K562 (cell line): Measurements from ENCODE around the gene NCOA1. TPM values are rescaled to one million over a fixed set of nuclear protein-coding genes. Genes with fewer than 3 reads are reported as not detected.
"Not testable (repeated sequence)": the region's sequence is repeated elsewhere in the genome, so short reads cannot be mapped to it uniquely, and the experiment has no call there.

Experiments used
- ATAC-seq: fragments of 200-7000 bp; cut with Tn5 transposase; 3 replicates; pipeline ENCODE4 v1.9.1; 2020; ENCODE audit warnings: moderate library complexity
- BruUV-seq: library from RNA; stranded (reverse); fragments of 400-500 nt; replicated peaks from 2 replicates; lab custom pipeline; 2021; lab: Mats Ljungman, UMichigan
- CTCF ChIA-PET: fragments of 300-600 bp; formaldehyde crosslinking; extraction: SDS; loops from one replicate; lab custom pipeline; 2021; ENCODE audit warnings: low intra/inter-chr PET ratio; lab: Yijun Ruan, JAX
- POLR2A ChIA-PET: fragments of 300-600, 350-650 bp; sonication (Branson Sonifier 250); formaldehyde crosslinking; extraction: SDS; loops from one replicate; lab custom pipeline; 2021; ENCODE audit warnings: antibody characterized with exemption, inconsistent platforms; lab: Yijun Ruan, JAX
- DNase-seq, 4 experiments: peaks; one replicate each; pipeline versions ENCODE4 v3.0.0 to v3.0.0-alpha.2; 2011 to 2018; ENCODE audit warnings: low spot score in 3 of 4, mixed read lengths in 3 of 4; ENCODE audit errors: extremely low read depth in 1 of 4
- FAIRE-seq: peaks from 2 replicates; lab custom pipeline; 2011; peaks lifted over from hg19 to GRCh38; lab: Jason Lieb, UNC
- H2AFZ ChIP-seq: 2 replicates; pipeline ENCODE4 v1.6.0; 2011; ENCODE audit warnings: low read depth, low read length, control low read depth, inconsistent platforms
- H3K27ac ChIP-seq: fragments of 200-600 bp; 3 replicates; pipeline ENCODE4 v1.8.0; 2011; ENCODE audit warnings: low read depth, mild to moderate bottlenecking, control low read depth, inconsistent platforms, low read length, moderate library complexity, mixed read lengths; ENCODE audit errors: extremely low read depth
- H3K27me3 ChIP-seq, 2 experiments: fragments of 300-600 bp in 1 of 2; 2 replicates in 1 of 2; 3 replicates in 1 of 2; pipeline versions ENCODE4 v1.6.0 to v1.8.0; 2011; ENCODE audit warnings: inconsistent platforms in 2 of 2, low read length in 2 of 2, mild to moderate bottlenecking in 1 of 2, mixed read lengths in 1 of 2, moderate library complexity in 1 of 2; ENCODE audit not compliant: control insufficient read depth in 2 of 2, insufficient read depth in 2 of 2
- H3K36me3 ChIP-seq: fragments of 300-600 bp; 3 replicates; pipeline ENCODE4 v1.8.0; 2011; ENCODE audit warnings: mild to moderate bottlenecking, low read length, inconsistent platforms; ENCODE audit not compliant: control insufficient read depth, insufficient read depth
- H3K4me1 ChIP-seq, 2 experiments: fragments of 200-600 bp in 1 of 2; replicated peaks in 1 of 2; 2 replicates in 1 of 2; 3 replicates in 1 of 2; pipeline versions ENCODE4 v1.5.1 to v1.8.0; 2011; ENCODE audit warnings: inconsistent platforms in 2 of 2, low read length in 2 of 2, mild to moderate bottlenecking in 1 of 2, mixed read lengths in 1 of 2, moderate library complexity in 1 of 2; ENCODE audit not compliant: control insufficient read depth in 2 of 2, insufficient read depth in 2 of 2
- H3K4me2 ChIP-seq: 2 replicates; pipeline ENCODE4 v1.6.1; 2011; ENCODE audit warnings: low read length, control low read depth, inconsistent platforms, mixed read lengths; ENCODE audit not compliant: insufficient read depth
- H3K4me3 ChIP-seq: fragments of 200-600 bp; sonication (generic), shearing (Covaris generic); 2 replicates; pipeline ENCODE4 v1.5.1; 2016; ENCODE audit warnings: control low read depth, inconsistent platforms
- H3K79me2 ChIP-seq: fragments of 200-600 bp; 3 replicates; pipeline ENCODE4 v1.8.0; 2011; ENCODE audit warnings: low read length, inconsistent platforms; ENCODE audit not compliant: control insufficient read depth, insufficient read depth
- H3K9ac ChIP-seq, 2 experiments: 2 replicates each; pipeline versions ENCODE4 v1.6.0 to v1.6.1; 2011; ENCODE audit warnings: low read depth in 2 of 2, low read length in 2 of 2, control low read depth in 1 of 2, inconsistent platforms in 1 of 2, mild to moderate bottlenecking in 1 of 2, mixed read lengths in 1 of 2; ENCODE audit not compliant: insufficient read depth in 1 of 2
- H3K9me1 ChIP-seq: one replicate; pipeline ENCODE4 v1.6.0; 2011; ENCODE audit warnings: inconsistent platforms, mild to moderate bottlenecking, low read length, moderate library complexity; ENCODE audit not compliant: control insufficient read depth, insufficient read depth
- H3K9me3 ChIP-seq: replicated peaks from 2 replicates; pipeline ENCODE4 v1.5.1; 2011; ENCODE audit warnings: low read depth, low read length, inconsistent platforms; ENCODE audit not compliant: control insufficient read depth, insufficient read depth
- H4K20me1 ChIP-seq: replicated peaks from 2 replicates; pipeline ENCODE4 v1.6.1; 2011; ENCODE audit warnings: low read length, inconsistent platforms, mixed read lengths; ENCODE audit not compliant: control insufficient read depth, insufficient read depth
- BMI1 ChIP-seq: fragments of 150-350 bp; IDR thresholded peaks from 2 replicates; pipeline ENCODE4 v1.6.1; 2014; ENCODE audit warnings: low read length
- CBX8 ChIP-seq: fragments of 200-600 bp; sonication (generic); IDR thresholded peaks from 2 replicates; pipeline ENCODE4 v1.6.1; 2012; ENCODE audit warnings: borderline replicate concordance, mixed run types, low read depth, mild to moderate bottlenecking, moderate library complexity, mixed read lengths, low read length, control low read depth, inconsistent platforms; ENCODE audit not compliant: poor library complexity, severe bottlenecking; ENCODE audit errors: extremely low read depth
- CHAMP1 ChIP-seq: fragments of 450-650 bp; IDR thresholded peaks from 2 replicates; pipeline ENCODE4 v1.6.1; 2016; ENCODE audit warnings: mild to moderate bottlenecking
- CREB5 ChIP-seq: fragments of 250-450 bp; sonication (Bioruptor Pico); IDR thresholded peaks from 2 replicates; pipeline ENCODE4 v1.5.0; 2020; ENCODE audit warnings: mild to moderate bottlenecking
- DNMT1 ChIP-seq: fragments of 450-650 bp; IDR thresholded peaks from 2 replicates; pipeline ENCODE4 v1.6.1; 2016; ENCODE audit warnings: antibody characterized with exemption, mild to moderate bottlenecking
- NR2C1 ChIP-seq, 2 experiments: fragments of 450-650 bp; IDR thresholded peaks; 2 replicates each; pipeline ENCODE4 v1.6.1; 2017; ENCODE audit warnings: mild to moderate bottlenecking in 2 of 2, antibody characterized with exemption in 1 of 2, inconsistent platforms in 1 of 2, missing compliant biosample characterization in 1 of 2, missing genetic modification characterization in 1 of 2
- WGBS: fragments of 100-300 bp; shearing (Covaris generic); methylation state at CpG from one replicate; pipeline ENCODE4 v1.1.6; 2016; ENCODE audit warnings: low coverage, mixed read lengths; ENCODE audit not compliant: insufficient coverage; ENCODE audit errors: missing lambda C conversion rate; 5-methylcytosine and 5-hydroxymethylcytosine counted together
- in situ Hi-C: fragments of 300-500 bp; cut with MboI; formaldehyde crosslinking; loops from 4 replicates; pipeline ENCODE4 v1.15.0; 2018; ENCODE audit warnings: inconsistent platforms, mixed read lengths
- intact Hi-C: fragments of 100-400 bp; cut with micrococcal nuclease; formaldehyde crosslinking; loops from 2 replicates; pipeline ENCODE4 v1.14.2; 2022
- polyA plus RNA-seq, 8 experiments: library from polyadenylated mRNA; depleted of rRNA in 4 of 8; stranded (reverse) in 5 of 8; unstranded in 3 of 8; fragments of >200 nt; fragmentation: Nextera tagmentation in 2 of 8; fragmentation: Illumina TruSeq in 1 of 8; extraction: Ambion mirVana in 2 of 8; extraction: Trizol in 1 of 8; gene quantifications; 2 replicates each; pipeline versions ENCODE4 v1.2.1 to v1.2.3, GENCODE V29; 2011 to 2014; ENCODE audit warnings: inconsistent platforms in 1 of 8, missing spikeins in 1 of 8
- total RNA-seq, 7 experiments: library from RNA; depleted of rRNA in 6 of 7; stranded (reverse); fragments of >200 nt in 6 of 7; fragmentation: Illumina TruSeq in 2 of 7; extraction: Trizol in 2 of 7; gene quantifications; 2 replicates each; pipeline versions ENCODE4 v1.2.1 to v1.2.3, GENCODE V29; 2011 to 2021; ENCODE audit warnings: low replicate concordance in 1 of 7

NCOA1 gene
- total and polyA plus RNA-seq, 9 of the 15 experiments (the other 6 are each of a cell fraction or from before 2014, with no cell fraction given) = 4.9 to 25.7 (median 17.0) TPM

DNA sequence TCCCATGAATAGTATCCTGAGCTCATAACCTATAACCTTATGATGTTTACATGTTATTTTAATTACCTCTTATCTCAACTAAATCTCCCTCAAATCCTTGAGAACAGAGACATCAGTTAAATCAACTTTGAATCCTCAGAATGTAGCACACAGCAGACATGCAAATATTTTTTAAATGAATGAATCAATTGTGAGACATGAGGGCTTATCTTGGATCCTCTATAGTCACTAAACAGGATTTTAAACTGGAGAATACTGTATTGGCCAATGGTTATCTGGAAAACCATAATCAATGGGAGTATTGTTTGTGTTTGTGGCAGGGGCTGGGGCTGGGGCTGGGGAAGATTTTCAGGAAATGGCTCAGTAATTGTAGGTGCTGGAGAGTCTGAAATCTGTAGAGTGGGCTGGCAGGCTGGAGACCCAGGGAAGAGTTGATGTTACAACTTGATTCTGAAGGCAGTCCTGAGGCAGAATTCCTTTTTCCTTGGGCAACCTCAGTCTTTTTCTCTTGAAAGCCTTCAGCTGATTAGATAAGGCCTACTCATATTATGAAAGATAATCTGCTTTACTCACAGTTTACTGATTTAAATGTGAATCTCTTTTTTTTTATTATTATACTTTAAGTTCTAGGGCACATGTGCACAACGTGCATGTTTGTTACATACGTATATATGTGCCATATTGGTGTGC is 106.3 kb downstream of the NCOA1 start:
- Histone ChIP-seq H3K4me1 (no peaks in the 10 kb centered on the region), H4K20me1 (no peaks in the 10 kb centered on the region), H3K9me1 (no peaks in the 10 kb centered on the region), H3K4me2 (no peak overlapping the region), H3K36me3 (no peaks in the 10 kb centered on the region; the same call in 2 of the 3 replicates), H3K27ac (no peak overlapping the region), H3K79me2 (no peaks in the 10 kb centered on the region), H3K4me3 (no peak overlapping the region), H3K27me3 (no peaks in the 10 kb centered on the region), H2AFZ (no peak overlapping the region), H3K9ac (no peak overlapping the region), H3K9me3 (no peaks in the 10 kb centered on the region)
- in situ Hi-C loops = no loop called here
- BruUV-seq = no TSS peak
- FAIRE-seq (no peak), DNase-seq (no peak), ATAC-seq (no peak)
- intact Hi-C loops = no loop called here
- ChIA-PET CTCF (no interaction called here), POLR2A (interaction anchor here (1.2 kb wide), 1 partner anchor 11 kb away, joined by 3 read pairs; no protein-coding TSS in a partner anchor)
- TF ChIP-seq CBX8 = no peak
- no peak for TF ChIP-seq CHAMP1
- no peak for TF ChIP-seq CREB5 (CRISPR knock-in tag)
- no peak for TF ChIP-seq BMI1
- TF ChIP-seq DNMT1 = no peak
- TF ChIP-seq NR2C1 (IDR thresholded peaks at IDR 0.05) = no peak
- no peak for TF ChIP-seq NR2C1 (tag; IDR thresholded peaks at IDR 0.05)
- 70% methylated on average over 2 of the region's 2 CpGs for WGBS

DNA sequence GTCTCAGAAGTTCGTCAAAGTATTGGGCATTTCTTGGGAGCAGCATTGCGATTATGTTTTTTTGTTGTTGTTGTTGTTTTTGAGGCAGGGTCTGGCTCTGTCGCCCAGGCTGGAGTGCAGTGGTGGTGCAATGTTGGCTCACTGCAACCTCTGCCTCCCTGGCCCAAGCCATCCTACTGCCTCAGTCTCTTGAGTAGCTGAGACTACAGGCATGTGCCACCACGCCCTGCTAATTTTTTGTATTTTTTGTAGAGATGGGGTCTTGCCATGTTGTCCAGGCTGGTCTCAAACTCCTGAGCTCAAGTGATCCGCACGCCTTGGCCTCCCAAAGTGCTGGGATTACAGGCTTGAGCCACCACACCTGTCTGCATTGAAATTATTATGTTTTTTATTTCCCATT is 109.1 kb downstream of the NCOA1 start:
- intact Hi-C loops, CTCF ChIA-PET, H3K79me2 ChIP-seq, ATAC-seq, DNase-seq, H3K4me2 ChIP-seq, H3K27me3 ChIP-seq, H3K9me1 ChIP-seq, H3K27ac ChIP-seq, FAIRE-seq, BruUV-seq, H3K9me3 ChIP-seq, H3K4me3 ChIP-seq, H2AFZ ChIP-seq, H3K9ac ChIP-seq, in situ Hi-C loops, H3K36me3 ChIP-seq, H3K4me1 ChIP-seq, H4K20me1 ChIP-seq: not testable (repeated sequence)
- POLR2A ChIA-PET = interaction anchor here (0.6 kb wide), 1 partner anchor 94 kb away, joined by 3 read pairs; no protein-coding TSS in a partner anchor
- 89% methylated on average over 6 of the region's 6 CpGs for WGBS
